Loucy (cell line): Measurements from ENCODE around the gene SLCO2B1.

ENCODE experiments used
- CTCF ChIP-seq: fragments of 200-600 bp; sonication (generic); conservative IDR thresholded peaks from 2 replicates; pipeline ENCODE4 v1.5.1; 2014; ENCODE audit warnings: mild to moderate bottlenecking, antibody characterized with exemption, low read length
- EZH2phosphoT487 ChIP-seq: fragments of 200-600 bp; IDR thresholded peaks from 2 replicates; pipeline ENCODE4 v1.6.1; 2018; ENCODE audit warnings: antibody characterized with exemption, mild to moderate bottlenecking, moderate library complexity, borderline replicate concordance

GRCh38 chr11:75244052-75244814 is 93.3 kb downstream of the SLCO2B1 start:
- TF ChIP-seq CTCF (no peak), EZH2phosphoT487 (no peak)
